ENCODE measurements around the gene ZRANB2. TPM values are rescaled to one million over a fixed set of nuclear protein-coding genes. Genes with fewer than 3 reads are reported as not detected.

The ZRANB2 gene
- total and polyA plus RNA-seq, 9 donors: 52.3 to 122 (median 87.2) TPM

GRCh38 chr1:71097428-71097827, 16.6 kb upstream of the ZRANB2 start:
- 100% methylated on average over 1 of the region's 1 CpG for WGBS (ENCODE audit: insufficient coverage)
- Histone ChIP-seq H3K4me3 (ENCODE audit: low read length) (no peak overlapping the region), H3K36me3 (ENCODE audit: control insufficient read depth, insufficient read depth, low read length) (no peaks in the 10 kb centered on the region), H3K9me3 (replicated peaks; ENCODE audit: control insufficient read depth, low read depth, low read length) (no peaks in the 10 kb centered on the region), H3K27ac (ENCODE audit: low read length) (no peak overlapping the region), H3K4me1 (ENCODE audit: control insufficient read depth, insufficient read depth, low read length) (no peaks in the 10 kb centered on the region), H3K27me3 (ENCODE audit: control insufficient read depth, insufficient read depth, low read length) (no peaks in the 10 kb centered on the region)
- DNase-seq: no peak

GRCh38 chr1:71094913-71095312, 14.1 kb upstream of the ZRANB2 start:
- no peak for DNase-seq
- H3K4me1 ChIP-seq (ENCODE audit: control insufficient read depth, insufficient read depth, low read length): no peaks in the 10 kb centered on the region
- no peaks in the 10 kb centered on the region for H3K27me3 ChIP-seq (ENCODE audit: control insufficient read depth, insufficient read depth, low read length)
- WGBS (ENCODE audit: insufficient coverage): no CpG with 5 or more reads among the region's 2 CpGs
- H3K4me3 ChIP-seq (ENCODE audit: low read length): no peak overlapping the region
- H3K36me3 ChIP-seq (ENCODE audit: control insufficient read depth, insufficient read depth, low read length): no peaks in the 10 kb centered on the region
- H3K27ac ChIP-seq (ENCODE audit: low read length): no peak overlapping the region
- no peaks in the 10 kb centered on the region for H3K9me3 ChIP-seq (replicated peaks; ENCODE audit: control insufficient read depth, low read depth, low read length)

DNA sequence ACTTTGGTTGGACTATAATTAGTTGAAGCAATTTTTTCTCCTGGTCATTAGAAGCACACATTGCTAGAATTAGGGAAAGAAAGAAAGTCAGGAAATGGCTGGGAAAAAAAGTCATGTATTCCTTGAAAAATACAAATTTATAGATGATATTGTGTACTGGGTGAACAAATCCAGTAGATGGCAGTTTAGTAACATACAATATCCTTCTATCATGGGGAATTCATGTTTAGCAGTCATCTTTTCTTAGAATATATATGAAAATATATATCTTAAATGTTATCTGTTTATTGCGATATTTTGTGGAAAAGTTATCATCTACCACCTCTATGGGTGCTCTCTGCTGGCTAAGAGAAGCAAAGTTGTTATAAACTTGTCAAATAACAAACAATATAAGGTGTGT, 13.1 kb upstream of the ZRANB2 start:
- H3K9me3 ChIP-seq (replicated peaks; ENCODE audit: control insufficient read depth, low read depth, low read length): no peaks in the 10 kb centered on the region
- no CpG with 5 or more reads among the region's 1 CpG for WGBS (ENCODE audit: insufficient coverage)
- DNase-seq: peak; percentile 33

GRCh38 chr1:71089536-71090270, 8.9 kb upstream of the ZRANB2 start:
- H3K4me1 ChIP-seq (ENCODE audit: control insufficient read depth, insufficient read depth, low read length): no peaks in the 10 kb centered on the region
- no peak overlapping the region for H3K27ac ChIP-seq (ENCODE audit: low read length)
- no CpG with 5 or more reads among the region's 6 CpGs for WGBS (ENCODE audit: insufficient coverage)
- DNase-seq: no peak
- no peaks in the 10 kb centered on the region for H3K36me3 ChIP-seq (ENCODE audit: control insufficient read depth, insufficient read depth, low read length)
- no peaks in the 10 kb centered on the region for H3K9me3 ChIP-seq (replicated peaks; ENCODE audit: control insufficient read depth, low read depth, low read length)
- no peak overlapping the region for H3K4me3 ChIP-seq (ENCODE audit: low read length)
- peaks cover 12% of the 10 kb centered on the region for H3K27me3 ChIP-seq (ENCODE audit: control insufficient read depth, insufficient read depth, low read length)

More for the DNA sequence above, 13.1 kb upstream of the ZRANB2 start:
- no peaks in the 10 kb centered on the region for H3K4me1 ChIP-seq (ENCODE audit: control insufficient read depth, insufficient read depth, low read length)
- no peak overlapping the region for H3K4me3 ChIP-seq (ENCODE audit: low read length)
- H3K27me3 ChIP-seq (ENCODE audit: control insufficient read depth, insufficient read depth, low read length): no peaks in the 10 kb centered on the region
- H3K36me3 ChIP-seq (ENCODE audit: control insufficient read depth, insufficient read depth, low read length): no peaks in the 10 kb centered on the region
- no peak overlapping the region for H3K27ac ChIP-seq (ENCODE audit: low read length)

DNA sequence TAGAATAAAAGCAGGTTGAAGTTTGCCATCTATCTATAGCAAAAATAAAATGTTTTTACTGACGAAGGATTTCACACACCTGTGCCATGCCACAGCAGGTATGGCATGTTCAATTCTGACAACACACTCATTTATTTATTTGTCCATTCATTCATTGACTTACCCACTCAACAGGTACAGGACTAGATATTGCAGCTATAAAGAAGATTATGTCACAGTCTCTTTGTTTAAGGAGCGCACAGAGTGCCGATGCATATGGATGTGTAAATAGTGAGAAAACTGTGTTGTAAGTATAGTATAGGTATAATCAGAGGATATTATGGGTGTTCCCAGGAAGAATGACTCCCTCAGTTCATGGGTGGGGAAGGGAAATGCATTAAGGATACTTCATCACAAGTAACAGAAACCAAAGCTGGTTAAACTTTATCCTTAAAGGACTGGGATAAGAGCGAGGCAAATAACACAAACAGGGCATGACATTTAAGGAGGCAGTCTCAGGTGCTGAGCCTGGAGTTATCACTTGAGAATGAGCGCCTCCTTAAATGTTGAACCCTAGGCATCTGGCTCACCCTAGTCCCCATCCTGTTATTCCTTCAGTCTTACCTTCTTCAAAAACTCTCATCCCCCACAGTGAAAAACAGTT, 7.9 kb upstream of the ZRANB2 start:
- no peak for DNase-seq
- WGBS (ENCODE audit: insufficient coverage): 83% methylated on average over 1 of the region's 5 CpGs

DNA sequence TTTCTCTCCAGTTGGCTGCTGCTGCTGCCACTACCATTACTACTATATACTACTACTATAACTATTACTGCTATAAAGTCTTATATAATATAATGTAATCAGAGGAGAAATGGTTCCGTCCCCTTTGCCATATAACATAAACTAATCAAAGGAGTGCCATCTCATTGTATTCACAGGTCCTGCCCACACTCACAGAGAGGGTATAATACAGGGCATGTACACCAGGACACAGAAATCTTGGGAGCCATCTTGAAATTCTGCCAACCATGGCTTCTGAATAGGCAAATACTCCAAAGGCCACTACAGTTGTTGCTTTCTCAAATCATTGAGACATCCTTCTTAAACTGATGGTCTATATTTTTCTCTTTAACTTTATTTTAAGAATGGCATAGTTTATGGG, 6.9 kb upstream of the ZRANB2 start:
- no peaks in the 10 kb centered on the region for H3K4me1 ChIP-seq (ENCODE audit: control insufficient read depth, insufficient read depth, low read length)
- no peaks in the 10 kb centered on the region for H3K9me3 ChIP-seq (replicated peaks; ENCODE audit: control insufficient read depth, low read depth, low read length)
- no peak overlapping the region for H3K27ac ChIP-seq (ENCODE audit: low read length)
- H3K4me3 ChIP-seq (ENCODE audit: low read length): no peak overlapping the region
- H3K27me3 ChIP-seq (ENCODE audit: control insufficient read depth, insufficient read depth, low read length): peaks cover 12% of the 10 kb centered on the region
- DNase-seq: no peak
- no CpG with 5 or more reads among the region's 1 CpG for WGBS (ENCODE audit: insufficient coverage)
- no peaks in the 10 kb centered on the region for H3K36me3 ChIP-seq (ENCODE audit: control insufficient read depth, insufficient read depth, low read length)

More for the DNA sequence above, 7.9 kb upstream of the ZRANB2 start:
- Histone ChIP-seq H3K27me3 (ENCODE audit: control insufficient read depth, insufficient read depth, low read length) (peaks cover 12% of the 10 kb centered on the region), H3K27ac (ENCODE audit: low read length) (no peak overlapping the region), H3K4me3 (ENCODE audit: low read length) (no peak overlapping the region), H3K36me3 (ENCODE audit: control insufficient read depth, insufficient read depth, low read length) (no peaks in the 10 kb centered on the region), H3K4me1 (ENCODE audit: control insufficient read depth, insufficient read depth, low read length) (no peaks in the 10 kb centered on the region), H3K9me3 (replicated peaks; ENCODE audit: control insufficient read depth, low read depth, low read length) (no peaks in the 10 kb centered on the region)

GRCh38 chr1:71087060-71087459, 6.2 kb upstream of the ZRANB2 start:
- Histone ChIP-seq H3K27me3 (ENCODE audit: control insufficient read depth, insufficient read depth, low read length) (peaks cover 12% of the 10 kb centered on the region), H3K4me3 (ENCODE audit: low read length) (no peak overlapping the region), H3K9me3 (replicated peaks; ENCODE audit: control insufficient read depth, low read depth, low read length) (no peaks in the 10 kb centered on the region), H3K36me3 (ENCODE audit: control insufficient read depth, insufficient read depth, low read length) (no peaks in the 10 kb centered on the region), H3K4me1 (ENCODE audit: control insufficient read depth, insufficient read depth, low read length) (no peaks in the 10 kb centered on the region), H3K27ac (ENCODE audit: low read length) (no peak overlapping the region)
- no peak for DNase-seq

GRCh38 chr1:71086331-71086730, 5.5 kb upstream of the ZRANB2 start:
- Histone ChIP-seq H3K27me3 (ENCODE audit: control insufficient read depth, insufficient read depth, low read length) (peaks cover 12% of the 10 kb centered on the region), H3K9me3 (replicated peaks; ENCODE audit: control insufficient read depth, low read depth, low read length) (peaks cover 3% of the 10 kb centered on the region), H3K4me3 (ENCODE audit: low read length) (no peak overlapping the region), H3K4me1 (ENCODE audit: control insufficient read depth, insufficient read depth, low read length) (peaks cover 3% of the 10 kb centered on the region), H3K27ac (ENCODE audit: low read length) (no peak overlapping the region), H3K36me3 (ENCODE audit: control insufficient read depth, insufficient read depth, low read length) (no peaks in the 10 kb centered on the region)
- DNase-seq: no peak
- WGBS (ENCODE audit: insufficient coverage): no CpG with 5 or more reads among the region's 1 CpG

- peaks cover 3% of the 10 kb centered on the region for H3K9me3 ChIP-seq (replicated peaks; ENCODE audit: control insufficient read depth, low read depth, low read length)
- no peak overlapping the region for H3K27ac ChIP-seq (ENCODE audit: low read length)
- DNase-seq: no peak
- peaks cover 3% of the 10 kb centered on the region for H3K4me1 ChIP-seq (ENCODE audit: control insufficient read depth, insufficient read depth, low read length)
- no peak overlapping the region for H3K4me3 ChIP-seq (ENCODE audit: low read length)
- peaks cover 12% of the 10 kb centered on the region for H3K27me3 ChIP-seq (ENCODE audit: control insufficient read depth, insufficient read depth, low read length)
- no peaks in the 10 kb centered on the region for H3K36me3 ChIP-seq (ENCODE audit: control insufficient read depth, insufficient read depth, low read length)
- no CpG with 5 or more reads among the region's 2 CpGs for WGBS (ENCODE audit: insufficient coverage)
These were observed 2.4 kb upstream of the ZRANB2 start for GRCh38 chr1:71083271-71083670.

GRCh38 chr1:71081697-71082080, 854 bp upstream of the ZRANB2 start:
- Histone ChIP-seq H3K9me3 (replicated peaks; ENCODE audit: control insufficient read depth, low read depth, low read length) (peaks cover 3% of the 10 kb centered on the region), H3K36me3 (ENCODE audit: control insufficient read depth, insufficient read depth, low read length) (peaks cover 7% of the 10 kb centered on the region), H3K4me1 (ENCODE audit: control insufficient read depth, insufficient read depth, low read length) (peaks cover 3% of the 10 kb centered on the region), H3K27me3 (ENCODE audit: control insufficient read depth, insufficient read depth, low read length) (peaks cover 10% of the 10 kb centered on the region), H3K27ac (ENCODE audit: low read length) (no peak overlapping the region), H3K4me3 (ENCODE audit: low read length) (peak overlapping the region; percentile 91)
- WGBS (ENCODE audit: insufficient coverage): 83% methylated on average over 5 of the region's 7 CpGs
- peak; percentile 16 for DNase-seq

Measured in muscle of leg (tissue), 11 donors.